ENCODE results near the gene CCDC117. TPM values are rescaled to one million over a fixed set of nuclear protein-coding genes. Genes with fewer than 3 reads are reported as not detected.

Gene CCDC117
- polyA plus RNA-seq, 2 donors = 4.8 to 7.5 TPM

Other genes with a start within 250 kb of the CCDC117 start
- 1 to 10 TPM; 1.4 to 2.6 TPM for gene TTC28, start 92.9 kb upstream of the CCDC117 start, polyA plus RNA-seq
- gene CHEK2, start 30.9 kb upstream of the CCDC117 start, polyA plus RNA-seq = 10 to 100 TPM; 11.2 to 14.8 TPM
- 10 to 100 TPM; 10.4 to 11.4 TPM for gene HSCB, start 30.7 kb upstream of the CCDC117 start, polyA plus RNA-seq
- gene XBP1, start 27.9 kb downstream of the CCDC117 start, polyA plus RNA-seq = 10 to 100 TPM; 30.5 to 84.1 TPM
- 1 to 10 TPM; 1.6 to 2.8 TPM for gene ZNRF3, start 110.9 kb downstream of the CCDC117 start, polyA plus RNA-seq

All from esophagus (tissue), 2 donors.